Suppressor macrophage treated with lipopolysaccharide for 1 hour (primary cell): ENCODE measurements around the gene NELL1.

Source experiments
- DNase-seq, 3 donors: peaks; one replicate each; pipeline ENCODE4 v3.0.0-alpha.2; 2020 to 2022

The NELL1 gene

GRCh38 chr11:21614961-21615360 lies 945.6 kb downstream of the NELL1 start:
- no peak for DNase-seq

GRCh38 chr11:21615955-21616371 lies 946.6 kb downstream of the NELL1 start:
- no peak for DNase-seq

DNA sequence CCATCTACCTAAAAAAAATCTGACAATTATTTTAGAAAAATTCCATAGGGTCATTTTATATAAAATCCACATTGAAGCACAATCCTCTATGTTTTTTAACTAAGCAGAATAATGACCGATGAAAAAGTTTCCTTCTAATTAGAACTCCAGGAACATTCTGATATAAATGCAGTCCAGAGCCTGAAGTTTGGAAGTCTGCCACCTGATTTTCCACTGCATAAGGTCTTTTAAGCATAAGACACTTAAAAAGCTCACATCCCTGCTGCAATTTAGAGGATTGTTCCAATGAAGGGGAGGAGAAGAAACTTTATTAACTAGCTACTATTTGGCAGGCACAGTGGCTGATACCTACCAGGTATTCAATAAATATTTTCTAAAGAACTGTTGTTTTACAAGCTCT lies 953.2 kb downstream of the NELL1 start:
- no peak for DNase-seq

GRCh38 chr11:21622995-21623394 lies 953.6 kb downstream of the NELL1 start:
- DNase-seq = no peak
